ENCODE data around the gene TLL1. TPM values are rescaled to one million over a fixed set of nuclear protein-coding genes. Genes with fewer than 3 reads are reported as not detected.

TLL1 gene
- polyA plus RNA-seq, 3 donors: not detected

DNA sequence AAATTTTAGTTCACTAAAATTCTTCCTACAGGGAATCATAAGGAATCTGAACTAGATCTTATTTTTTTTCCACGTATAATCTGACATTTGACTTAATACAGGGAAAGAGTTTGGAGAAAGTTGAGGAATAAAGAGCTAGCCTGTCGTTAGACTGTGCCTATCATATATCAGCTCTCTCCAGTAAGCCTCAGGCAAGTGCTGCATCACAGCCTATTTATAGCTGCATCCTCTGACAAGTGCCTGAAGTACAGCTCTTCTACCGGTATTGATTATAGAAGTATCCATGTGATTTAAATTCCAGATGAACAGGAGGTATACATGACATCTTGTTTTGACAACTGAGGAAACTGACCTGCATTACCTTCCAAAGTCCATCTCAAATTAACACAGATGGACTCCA is 248.9 kb downstream of the TLL1 start:
- no peak overlapping the region for H3K4me3 Mint-ChIP-seq
- intact Hi-C loops (cut with micrococcal nuclease): no loop called here
- H3K9ac ChIP-seq (ENCODE audit: insufficient read depth, low read length, poor library complexity, severe bottlenecking): no peak overlapping the region

DNA sequence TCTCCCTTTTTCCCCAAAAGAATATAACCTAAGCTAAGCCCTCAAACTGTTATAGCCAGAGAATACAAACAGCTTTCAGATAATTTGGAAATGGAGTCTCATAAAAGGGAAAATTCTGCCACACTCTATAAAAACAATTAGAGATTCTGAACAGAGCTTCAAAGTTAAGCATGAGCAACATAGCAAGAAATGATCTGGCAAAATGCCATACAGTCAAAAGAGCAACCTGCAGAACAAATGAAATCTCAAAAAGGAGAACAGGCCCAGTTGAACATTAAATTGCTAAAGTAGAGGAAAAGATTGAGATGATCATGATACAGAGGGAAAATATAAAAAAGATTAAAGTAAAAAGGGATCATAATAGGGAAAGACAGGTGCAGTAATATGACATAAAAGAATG is 250.5 kb downstream of the TLL1 start:
- Mint-ChIP-seq H3K4me1 (no peaks in the 10 kb centered on the region), H3K27me3 (ENCODE audit: low read depth in 3 of 3) (peaks cover 0 to 2% (median 2%) of the 10 kb centered on the region in 3 donors), H3K9me3 (peaks cover 0 to 5% (median 0%) of the 10 kb centered on the region in 7 donors), H3K36me3 (no peaks in the 10 kb centered on the region), H3K4me3 (no peak overlapping the region), H3K27ac (no peak overlapping the region)
- Histone ChIP-seq H3K9ac (ENCODE audit: insufficient read depth, low read length, poor library complexity, severe bottlenecking) (no peak overlapping the region), H3K4me3 (replicated peaks in 1 of 3; ENCODE audit: low read depth in 2 of 3, low read length in 3 of 3) (no peak overlapping the region), H3K27me3 (ENCODE audit: control insufficient read depth in 2 of 2, insufficient read depth in 2 of 2, low read length in 2 of 2) (no peaks in the 10 kb centered on the region), H3K4me2 (replicated peaks; ENCODE audit: extremely low read depth, low read length, poor library complexity, severe bottlenecking) (no peak overlapping the region), H2AFZ (ENCODE audit: insufficient read depth, low read depth, low read length, poor library complexity, severe bottlenecking) (no peak overlapping the region), H3K79me2 (ENCODE audit: insufficient read depth, low read length) (no peaks in the 10 kb centered on the region), H3K4me1 (ENCODE audit: control insufficient read depth in 1 of 2, insufficient read depth in 2 of 2, low read length in 2 of 2) (no peaks in the 10 kb centered on the region), H3K36me3 (replicated peaks in 1 of 2; ENCODE audit: control insufficient read depth in 1 of 2, insufficient read depth in 2 of 2, low read length in 2 of 2) (no peaks in the 10 kb centered on the region), H3K27ac (ENCODE audit: low read depth in 1 of 2, low read length in 2 of 2) (no peak overlapping the region), H4K20me1 (ENCODE audit: insufficient read depth, low read length) (no peaks in the 10 kb centered on the region), H3K9me3 (replicated peaks in 1 of 2; ENCODE audit: control insufficient read depth in 1 of 2, insufficient read depth in 1 of 2, low read length in 2 of 2) (no peaks in the 10 kb centered on the region)
- TF ChIP-seq, protein P1, sequence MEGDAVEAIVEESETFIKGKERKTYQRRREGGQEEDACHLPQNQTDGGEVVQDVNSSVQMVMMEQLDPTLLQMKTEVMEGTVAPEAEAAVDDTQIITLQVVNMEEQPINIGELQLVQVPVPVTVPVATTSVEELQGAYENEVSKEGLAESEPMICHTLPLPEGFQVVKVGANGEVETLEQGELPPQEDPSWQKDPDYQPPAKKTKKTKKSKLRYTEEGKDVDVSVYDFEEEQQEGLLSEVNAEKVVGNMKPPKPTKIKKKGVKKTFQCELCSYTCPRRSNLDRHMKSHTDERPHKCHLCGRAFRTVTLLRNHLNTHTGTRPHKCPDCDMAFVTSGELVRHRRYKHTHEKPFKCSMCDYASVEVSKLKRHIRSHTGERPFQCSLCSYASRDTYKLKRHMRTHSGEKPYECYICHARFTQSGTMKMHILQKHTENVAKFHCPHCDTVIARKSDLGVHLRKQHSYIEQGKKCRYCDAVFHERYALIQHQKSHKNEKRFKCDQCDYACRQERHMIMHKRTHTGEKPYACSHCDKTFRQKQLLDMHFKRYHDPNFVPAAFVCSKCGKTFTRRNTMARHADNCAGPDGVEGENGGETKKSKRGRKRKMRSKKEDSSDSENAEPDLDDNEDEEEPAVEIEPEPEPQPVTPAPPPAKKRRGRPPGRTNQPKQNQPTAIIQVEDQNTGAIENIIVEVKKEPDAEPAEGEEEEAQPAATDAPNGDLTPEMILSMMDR (IDR thresholded peaks at IDR 0.05): no peak
- DNase-seq: no peak
- intact Hi-C loops (cut with micrococcal nuclease): no loop called here

More for the DNA sequence above, 248.9 kb downstream of the TLL1 start:
- Mint-ChIP-seq H3K27me3 (ENCODE audit: low read depth in 3 of 3) (peaks cover 0 to 2% (median 2%) of the 10 kb centered on the region in 3 donors), H3K27ac (no peak overlapping the region), H3K9me3 (peaks cover 0 to 4% (median 0%) of the 10 kb centered on the region in 7 donors), H3K36me3 (no peaks in the 10 kb centered on the region), H3K4me1 (no peaks in the 10 kb centered on the region)
- Histone ChIP-seq H3K27ac (ENCODE audit: low read depth in 1 of 2, low read length in 2 of 2) (no peak overlapping the region), H3K27me3 (ENCODE audit: control insufficient read depth in 2 of 2, insufficient read depth in 2 of 2, low read length in 2 of 2) (no peaks in the 10 kb centered on the region), H3K9me3 (replicated peaks in 1 of 2; ENCODE audit: control insufficient read depth in 1 of 2, insufficient read depth in 1 of 2, low read length in 2 of 2) (no peaks in the 10 kb centered on the region), H3K4me3 (replicated peaks in 1 of 3; ENCODE audit: low read depth in 2 of 3, low read length in 3 of 3) (no peak overlapping the region), H3K36me3 (replicated peaks in 1 of 2; ENCODE audit: control insufficient read depth in 1 of 2, insufficient read depth in 2 of 2, low read length in 2 of 2) (no peaks in the 10 kb centered on the region), H2AFZ (ENCODE audit: insufficient read depth, low read depth, low read length, poor library complexity, severe bottlenecking) (no peak overlapping the region), H3K4me2 (replicated peaks; ENCODE audit: extremely low read depth, low read length, poor library complexity, severe bottlenecking) (no peak overlapping the region), H4K20me1 (ENCODE audit: insufficient read depth, low read length) (no peaks in the 10 kb centered on the region), H3K79me2 (ENCODE audit: insufficient read depth, low read length) (no peaks in the 10 kb centered on the region), H3K4me1 (ENCODE audit: control insufficient read depth in 1 of 2, insufficient read depth in 2 of 2, low read length in 2 of 2) (no peaks in the 10 kb centered on the region)
- no peak for DNase-seq
- TF ChIP-seq, protein P1 (IDR thresholded peaks at IDR 0.05): no peak
- WGBS (ENCODE audit: insufficient coverage): no CpG with 5 or more reads among the region's 3 CpGs

Data from CD14-positive monocyte (primary cell).